Adipocyte (in vitro differentiated cells): ENCODE data around the gene P4HA3.

Experiments
- DNase-seq: peaks from one replicate; pipeline ENCODE4 v3.0.0-alpha.2; 2015; ENCODE audit warnings: low read depth
- H3K27me3 ChIP-seq: replicated peaks from 2 replicates; pipeline ENCODE4 v1.7.0; 2013; ENCODE audit warnings: mild to moderate bottlenecking, low read length, moderate library complexity; ENCODE audit not compliant: control insufficient read depth, insufficient read depth
- H3K36me3 ChIP-seq: 2 replicates; pipeline ENCODE4 v1.7.0; 2013; ENCODE audit warnings: low read length, mild to moderate bottlenecking, moderate library complexity; ENCODE audit not compliant: control insufficient read depth, insufficient read depth, severe bottlenecking
- H3K4me1 ChIP-seq: 2 replicates; pipeline ENCODE4 v1.7.0; 2013; ENCODE audit warnings: mild to moderate bottlenecking, low read length, moderate library complexity; ENCODE audit not compliant: control insufficient read depth, insufficient read depth
- H3K4me3 ChIP-seq: 2 replicates; pipeline ENCODE4 v1.7.0; 2013; ENCODE audit warnings: mild to moderate bottlenecking, low read length, moderate library complexity
- H3K9ac ChIP-seq: 2 replicates; pipeline ENCODE4 v1.7.0; 2013; ENCODE audit warnings: mild to moderate bottlenecking, low read length, moderate library complexity
- H3K9me3 ChIP-seq: 2 replicates; pipeline ENCODE4 v1.7.0; 2013; ENCODE audit warnings: mild to moderate bottlenecking, low read length, moderate library complexity; ENCODE audit not compliant: control insufficient read depth

P4HA3 gene

DNA sequence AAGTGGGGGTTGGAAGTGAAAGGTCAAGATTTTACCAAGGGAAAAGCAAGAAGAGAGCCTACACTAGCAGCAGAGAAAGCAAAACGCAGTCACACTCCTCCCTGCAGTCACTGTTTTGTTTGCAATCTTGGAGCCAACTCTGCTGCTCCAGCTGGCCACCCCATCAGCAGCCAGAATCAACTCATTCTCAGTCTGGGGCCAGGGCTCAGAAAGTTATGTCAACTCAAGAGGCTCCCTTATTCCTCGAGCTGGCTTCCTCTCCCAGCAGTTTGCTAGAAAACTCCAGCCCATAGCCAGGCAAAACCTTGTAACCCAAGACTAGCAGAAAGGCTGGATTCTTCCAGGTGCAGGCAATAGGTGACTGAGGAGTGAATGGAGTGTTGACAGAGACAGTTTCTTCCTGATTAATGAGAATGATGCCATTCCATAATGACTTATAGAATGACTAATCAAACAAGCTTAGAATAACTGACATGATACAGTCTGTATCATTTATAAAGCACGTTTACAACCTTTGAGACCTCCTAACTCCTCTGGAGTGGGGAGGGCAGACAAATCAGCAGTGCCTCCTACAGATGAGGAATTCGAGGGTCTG, 53.4 kb downstream of the P4HA3 start:
- Histone ChIP-seq H3K9ac (no peak overlapping the region), H3K9me3 (no peaks in the 10 kb centered on the region), H3K36me3 (peaks cover 33% of the 10 kb centered on the region), H3K4me3 (no peak overlapping the region), H3K27me3 (no peaks in the 10 kb centered on the region), H3K4me1 (peaks cover 15% of the 10 kb centered on the region)
- DNase-seq = peak; percentile 57

DNA sequence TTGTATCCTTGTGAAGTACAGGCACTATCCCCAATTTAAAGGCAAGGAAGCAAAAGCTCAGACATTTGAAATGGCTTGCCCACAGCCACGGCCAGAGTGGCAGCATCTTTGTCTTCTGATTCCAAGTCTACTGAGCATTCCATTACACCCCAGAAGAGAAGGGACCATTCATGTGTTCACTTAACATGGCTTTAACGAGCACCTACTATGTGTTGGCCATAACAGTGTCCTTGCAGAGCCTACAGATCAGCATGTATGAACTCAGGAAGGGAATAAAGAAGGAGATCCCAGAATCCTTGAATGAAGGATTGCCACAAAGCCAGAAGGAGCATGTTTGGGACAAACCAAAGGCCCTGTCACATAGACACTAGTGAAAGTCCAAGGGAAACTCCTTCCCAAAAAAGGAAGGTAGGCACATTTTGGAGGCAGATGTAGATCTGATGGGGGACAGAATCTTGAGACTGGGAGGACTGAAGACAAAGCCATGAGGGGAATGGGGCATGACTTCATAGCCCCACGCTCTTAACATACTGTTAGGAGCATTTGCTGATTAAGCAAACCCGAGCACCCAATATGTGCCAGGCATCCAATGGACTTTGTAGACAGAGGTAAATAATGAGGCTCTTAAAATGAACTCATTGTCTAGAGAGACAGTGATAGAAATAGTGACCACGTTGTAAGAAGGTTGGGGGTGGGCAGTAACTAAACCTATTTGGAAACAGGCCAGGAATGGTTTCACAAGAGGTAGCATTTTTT, 54.9 kb downstream of the P4HA3 start:
- Histone ChIP-seq H3K9ac (no peak overlapping the region), H3K4me3 (no peak overlapping the region), H3K27me3 (no peaks in the 10 kb centered on the region), H3K36me3 (peaks cover 45% of the 10 kb centered on the region), H3K9me3 (no peaks in the 10 kb centered on the region), H3K4me1 (peaks cover 15% of the 10 kb centered on the region)
- no peak for DNase-seq

- H3K4me1 ChIP-seq = peaks cover 15% of the 10 kb centered on the region
- no peaks in the 10 kb centered on the region for H3K9me3 ChIP-seq
- H3K4me3 ChIP-seq = no peak overlapping the region
- DNase-seq = peak; percentile 84
- no peak overlapping the region for H3K9ac ChIP-seq
- no peaks in the 10 kb centered on the region for H3K27me3 ChIP-seq
- H3K36me3 ChIP-seq = peaks cover 52% of the 10 kb centered on the region
Observed at GRCh38 chr11:74255741-74256375, 55.6 kb downstream of the P4HA3 start.

DNA sequence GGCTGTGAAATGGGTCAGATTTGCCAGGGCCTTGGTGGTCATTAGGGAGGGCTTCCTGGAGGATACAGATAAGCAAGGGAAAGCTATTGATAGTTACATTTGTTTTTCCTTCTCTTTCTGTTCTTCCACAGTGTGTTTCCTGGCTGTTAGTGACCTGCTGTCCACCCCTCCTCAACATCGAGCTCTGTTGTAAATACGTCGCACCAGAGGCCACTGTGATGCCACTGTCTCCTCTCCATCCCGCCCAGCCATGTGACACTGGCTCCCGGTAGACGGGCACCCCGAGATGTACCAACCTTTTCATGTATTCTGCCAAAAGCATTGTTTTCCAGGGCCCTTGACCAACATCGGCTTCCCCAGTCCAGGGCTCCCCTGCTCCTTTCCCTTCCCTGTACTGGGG, 58.1 kb downstream of the P4HA3 start:
- Histone ChIP-seq H3K9ac (no peak overlapping the region), H3K9me3 (no peaks in the 10 kb centered on the region), H3K4me1 (peaks cover 12% of the 10 kb centered on the region), H3K27me3 (no peaks in the 10 kb centered on the region), H3K4me3 (no peak overlapping the region), H3K36me3 (peaks cover 77% of the 10 kb centered on the region)
- DNase-seq = no peak

DNA sequence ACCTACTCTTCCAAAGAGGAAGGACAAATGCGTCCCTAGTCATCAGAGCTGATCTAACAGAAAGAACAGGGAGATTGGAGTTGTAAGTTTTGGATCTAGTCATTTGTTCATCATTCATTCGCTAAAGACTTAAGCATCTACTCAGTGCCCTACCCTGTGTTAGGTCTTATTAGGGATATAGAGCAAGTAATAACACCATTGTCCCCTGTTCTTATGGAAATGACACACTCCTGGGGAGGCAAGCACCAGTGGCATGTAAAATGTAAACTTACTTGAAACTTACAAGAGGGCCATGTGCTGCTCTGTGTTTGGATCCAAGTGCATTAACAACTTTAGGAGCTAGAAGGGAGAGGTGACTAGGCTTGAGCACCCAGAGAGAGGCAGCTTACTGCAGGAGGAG, 61.9 kb downstream of the P4HA3 start:
- DNase-seq = no peak
- no peaks in the 10 kb centered on the region for H3K27me3 ChIP-seq
- H3K9ac ChIP-seq = no peak overlapping the region
- H3K36me3 ChIP-seq = peaks cover 85% of the 10 kb centered on the region
- H3K4me3 ChIP-seq = no peak overlapping the region
- no peaks in the 10 kb centered on the region for H3K9me3 ChIP-seq
- no peaks in the 10 kb centered on the region for H3K4me1 ChIP-seq

- no peaks in the 10 kb centered on the region for H3K4me1 ChIP-seq
- H3K4me3 ChIP-seq = no peak overlapping the region
- DNase-seq = no peak
- no peaks in the 10 kb centered on the region for H3K9me3 ChIP-seq
- H3K36me3 ChIP-seq = peaks cover 74% of the 10 kb centered on the region
- no peaks in the 10 kb centered on the region for H3K27me3 ChIP-seq
- H3K9ac ChIP-seq = no peak overlapping the region
Observed at GRCh38 chr11:74248469-74248868, 63.0 kb downstream of the P4HA3 start.

DNA sequence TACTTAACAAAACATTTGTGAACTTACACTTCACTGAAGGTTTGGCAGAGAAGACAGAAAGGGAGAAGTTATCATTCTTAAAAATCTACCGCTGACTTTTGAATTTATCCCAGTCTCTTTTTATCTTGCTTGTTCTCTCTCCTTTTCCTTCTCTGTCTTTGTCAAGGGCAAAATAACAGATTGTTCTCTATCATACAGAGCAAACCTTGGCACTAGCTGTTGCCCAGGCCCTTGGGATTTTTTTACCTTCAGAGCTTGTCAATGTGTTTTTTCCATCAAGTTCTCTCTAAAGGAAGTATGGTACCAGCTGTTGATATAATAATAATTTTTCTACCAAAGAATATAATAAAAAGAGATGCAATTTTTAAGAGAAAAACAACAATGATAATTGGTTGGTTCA, 73.2 kb downstream of the P4HA3 start:
- no peaks in the 10 kb centered on the region for H3K4me1 ChIP-seq
- H3K9ac ChIP-seq = no peak overlapping the region
- H3K9me3 ChIP-seq = no peaks in the 10 kb centered on the region
- H3K36me3 ChIP-seq = peaks cover 79% of the 10 kb centered on the region
- no peak overlapping the region for H3K4me3 ChIP-seq
- no peaks in the 10 kb centered on the region for H3K27me3 ChIP-seq
- no peak for DNase-seq

DNA sequence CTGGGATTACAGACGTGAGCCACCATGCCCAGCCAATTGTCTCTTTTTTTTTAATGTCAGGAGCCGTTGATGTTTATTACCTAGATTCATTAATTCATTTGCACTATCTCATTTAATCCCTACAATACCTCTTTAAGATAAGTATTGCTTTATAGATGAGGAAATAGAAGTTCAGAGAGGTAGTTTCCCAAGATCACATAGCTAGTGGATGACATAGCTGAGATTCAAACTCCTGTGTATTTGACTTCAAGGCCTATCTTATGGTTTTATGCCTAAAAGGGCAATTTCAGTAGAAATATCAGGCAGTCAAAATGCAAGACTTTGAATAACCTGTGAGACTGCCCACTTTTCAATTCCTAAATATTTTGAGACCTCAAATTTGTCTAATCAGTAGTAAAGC, 73.9 kb downstream of the P4HA3 start:
- H3K4me3 ChIP-seq = no peak overlapping the region
- no peak overlapping the region for H3K9ac ChIP-seq
- H3K9me3 ChIP-seq = no peaks in the 10 kb centered on the region
- H3K27me3 ChIP-seq = no peaks in the 10 kb centered on the region
- no peak for DNase-seq
- H3K36me3 ChIP-seq = peaks cover 82% of the 10 kb centered on the region
- H3K4me1 ChIP-seq = no peaks in the 10 kb centered on the region

- no peak overlapping the region for H3K9ac ChIP-seq
- H3K4me3 ChIP-seq = no peak overlapping the region
- H3K9me3 ChIP-seq = no peaks in the 10 kb centered on the region
- peaks cover 84% of the 10 kb centered on the region for H3K36me3 ChIP-seq
- no peak for DNase-seq
- no peaks in the 10 kb centered on the region for H3K27me3 ChIP-seq
- H3K4me1 ChIP-seq = no peaks in the 10 kb centered on the region
Observed at GRCh38 chr11:74235121-74235520, 76.3 kb downstream of the P4HA3 start.

DNA sequence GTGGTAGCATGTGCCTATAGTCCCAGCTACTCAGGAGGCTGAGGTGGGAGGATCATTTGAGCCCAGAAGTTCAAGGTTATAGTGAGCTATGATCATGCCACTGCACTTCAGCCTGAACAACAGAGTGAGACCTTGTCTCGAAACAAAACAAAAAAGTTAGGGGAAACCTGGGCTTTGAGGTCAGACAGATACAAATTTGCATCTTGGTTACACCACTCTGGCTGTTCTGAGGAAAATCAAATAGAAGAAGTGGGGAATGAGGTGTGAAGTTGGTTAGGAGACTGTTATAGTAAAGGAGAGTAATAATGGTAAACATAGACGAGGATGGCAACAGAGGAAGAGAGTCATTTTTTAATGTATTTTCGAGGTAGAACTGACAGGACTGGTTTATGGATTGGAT, 77.8 kb downstream of the P4HA3 start:
- Histone ChIP-seq H3K9ac (no peak overlapping the region), H3K4me3 (no peak overlapping the region), H3K4me1 (peaks cover 5% of the 10 kb centered on the region), H3K36me3 (peaks cover 75% of the 10 kb centered on the region), H3K27me3 (no peaks in the 10 kb centered on the region), H3K9me3 (no peaks in the 10 kb centered on the region)
- no peak for DNase-seq

DNA sequence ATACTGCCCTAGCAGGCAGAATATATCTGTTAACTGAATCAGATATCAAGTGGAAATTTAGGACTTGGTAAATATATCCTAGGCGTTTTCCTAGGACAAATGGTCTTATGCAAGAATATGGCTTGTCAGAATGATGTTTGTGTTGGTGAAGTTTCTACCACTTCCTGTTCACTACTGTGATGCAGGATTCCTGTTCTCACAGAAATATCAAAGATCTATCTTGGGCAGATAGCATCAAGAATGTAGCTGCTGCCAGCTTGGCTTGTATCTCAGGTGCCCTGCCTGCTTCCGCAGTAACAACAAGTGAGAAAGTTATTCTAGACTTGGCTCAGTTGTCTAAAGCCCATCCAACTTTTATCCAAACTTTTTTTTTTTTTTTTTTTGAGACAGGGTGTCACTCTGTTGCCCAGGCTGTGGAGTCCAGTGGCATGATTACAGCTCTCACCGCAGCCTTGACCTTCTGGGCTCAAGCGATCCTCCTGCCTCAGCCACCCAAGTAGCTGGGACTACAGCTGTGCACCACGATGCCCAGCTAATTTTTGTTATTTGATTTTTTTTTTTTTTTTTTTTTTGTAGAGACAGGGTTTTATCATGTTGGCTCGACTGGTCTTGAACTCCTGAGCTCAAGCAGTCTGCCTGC, 79.0 kb downstream of the P4HA3 start:
- peaks cover 9% of the 10 kb centered on the region for H3K4me1 ChIP-seq
- no peaks in the 10 kb centered on the region for H3K27me3 ChIP-seq
- H3K36me3 ChIP-seq = peaks cover 68% of the 10 kb centered on the region
- no peak overlapping the region for H3K4me3 ChIP-seq
- no peaks in the 10 kb centered on the region for H3K9me3 ChIP-seq
- no peak overlapping the region for H3K9ac ChIP-seq
- DNase-seq = no peak
